IMR-90 (cell line): ENCODE measurements around the gene TKFC.

Experiments used
- CEBPB ChIP-seq: IDR thresholded peaks from 2 replicates; pipeline ENCODE4 v1.6.1; 2012; ENCODE audit warnings: low read depth, low read length, improper control_type of control experiment
- CTCF ChIP-seq: conservative IDR thresholded peaks from 2 replicates; pipeline ENCODE4 v1.5.1; 2012; ENCODE audit warnings: mild to moderate bottlenecking, low read depth, low read length, improper control_type of control experiment
- FOS ChIP-seq: fragments of 150-350 bp; IDR thresholded peaks from 2 replicates; pipeline ENCODE4 v1.6.1; 2016; ENCODE audit warnings: low read depth, low read length
- MAFK ChIP-seq: IDR thresholded peaks from 2 replicates; pipeline ENCODE4 v1.6.1; 2012; ENCODE audit warnings: low read depth, low read length, improper control_type of control experiment
- NFE2L2 ChIP-seq: fragments of 150-350 bp; IDR thresholded peaks from 2 replicates; pipeline ENCODE4 v1.6.1; 2016; ENCODE audit warnings: low read depth, mild to moderate bottlenecking, low read length
- POLR2A ChIP-seq: IDR thresholded peaks from 2 replicates; pipeline ENCODE4 v1.6.1; 2012; ENCODE audit warnings: mild to moderate bottlenecking, low read depth, low read length
- RAD21 ChIP-seq: IDR thresholded peaks from 2 replicates; pipeline ENCODE4 v1.6.1; 2012; ENCODE audit warnings: low read length, improper control_type of control experiment
- RFX5 ChIP-seq: IDR thresholded peaks from 2 replicates; pipeline ENCODE4 v1.8.0; 2012; ENCODE audit warnings: low read depth, mild to moderate bottlenecking, low read length, moderate library complexity

GRCh38 chr11:61297341-61297740 is 35.7 kb upstream of the TKFC start:
- no peak for TF ChIP-seq CTCF
- TF ChIP-seq CEBPB, result no peak
- TF ChIP-seq RFX5, result no peak
- TF ChIP-seq POLR2A, result no peak
- no peak for TF ChIP-seq MAFK
- TF ChIP-seq RAD21, result no peak
- no peak for TF ChIP-seq NFE2L2
- no peak for TF ChIP-seq FOS
